CD4-positive, alpha-beta T cell treated with Interleukin-2 at 100 ng/mL for 4 hours (primary cell): Measurements from ENCODE around the gene DENND11.

Experiments
- DNase-seq: peaks from one replicate; pipeline ENCODE4 v3.0.0-alpha.2; 2020; ENCODE audit warnings: low spot score

Gene DENND11

GRCh38 chr7:141685285-141686023, 16.5 kb downstream of the DENND11 start:
- no peak for DNase-seq

DNA sequence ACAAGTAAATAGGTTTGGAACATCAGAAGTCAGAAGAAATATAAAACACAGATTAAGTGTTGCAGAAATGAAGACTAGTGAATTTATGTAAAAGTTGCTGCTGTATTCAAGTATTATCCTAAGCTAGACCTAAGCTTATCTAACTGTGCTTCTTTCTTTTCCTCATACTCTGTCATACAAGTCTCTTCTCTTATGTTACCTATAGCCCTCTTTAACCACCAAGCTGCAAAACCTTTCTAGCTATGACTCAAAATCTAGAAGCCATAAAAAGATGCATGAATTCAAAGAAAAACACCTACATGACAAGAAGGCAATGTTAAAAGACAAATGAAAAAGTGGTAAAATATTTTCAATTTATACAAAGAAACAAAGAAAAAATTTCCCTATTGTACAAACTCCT, 23.0 kb downstream of the DENND11 start:
- DNase-seq = no peak

GRCh38 chr7:141676618-141677017, 25.3 kb downstream of the DENND11 start:
- no peak for DNase-seq

- peak; percentile 7 for DNase-seq
Measured at GRCh38 chr7:141675436-141676215, 26.3 kb downstream of the DENND11 start.

DNA sequence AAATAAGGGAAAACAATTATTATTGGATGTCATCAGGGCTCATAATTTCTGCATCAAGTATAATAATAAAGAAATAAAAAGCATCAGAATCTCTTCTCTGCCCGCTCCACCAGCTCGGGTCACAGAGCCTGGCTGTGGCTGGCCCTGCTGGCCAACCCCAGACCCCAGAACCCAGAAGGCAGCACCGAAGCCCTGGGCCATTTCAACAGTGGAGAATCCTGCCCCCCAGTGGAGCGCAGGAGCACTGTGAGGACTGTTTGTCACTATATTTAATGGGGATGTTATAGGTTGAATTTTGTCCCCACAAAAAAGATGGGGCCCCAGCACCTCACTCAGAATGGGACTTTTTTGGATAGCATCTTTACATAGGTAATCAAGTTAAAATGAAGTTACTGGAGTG, 27.3 kb downstream of the DENND11 start:
- no peak for DNase-seq

DNA sequence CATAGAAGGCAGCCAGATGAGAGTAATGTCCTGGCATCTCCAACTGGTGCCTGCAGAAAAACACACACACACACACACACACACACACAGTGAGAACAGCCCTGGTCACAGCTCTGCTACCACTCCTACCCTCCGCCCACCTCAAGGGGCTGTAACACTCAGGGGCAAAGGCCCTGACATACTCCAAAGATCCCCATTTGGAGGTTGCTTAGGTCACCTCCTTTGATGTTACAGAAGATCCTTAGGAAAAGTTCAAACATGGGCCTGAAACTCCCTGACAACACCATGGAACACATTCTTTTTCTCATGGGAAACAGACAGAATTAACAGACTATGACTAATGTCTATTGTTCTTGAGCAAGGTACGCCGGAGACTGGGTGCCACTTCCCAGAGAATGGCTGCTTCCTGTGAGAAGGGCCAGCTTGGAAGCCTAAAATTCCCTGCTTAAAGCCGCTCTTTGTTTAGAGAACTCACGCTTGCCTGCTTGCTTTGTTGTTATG, 27.7 kb downstream of the DENND11 start:
- no peak for DNase-seq

DNA sequence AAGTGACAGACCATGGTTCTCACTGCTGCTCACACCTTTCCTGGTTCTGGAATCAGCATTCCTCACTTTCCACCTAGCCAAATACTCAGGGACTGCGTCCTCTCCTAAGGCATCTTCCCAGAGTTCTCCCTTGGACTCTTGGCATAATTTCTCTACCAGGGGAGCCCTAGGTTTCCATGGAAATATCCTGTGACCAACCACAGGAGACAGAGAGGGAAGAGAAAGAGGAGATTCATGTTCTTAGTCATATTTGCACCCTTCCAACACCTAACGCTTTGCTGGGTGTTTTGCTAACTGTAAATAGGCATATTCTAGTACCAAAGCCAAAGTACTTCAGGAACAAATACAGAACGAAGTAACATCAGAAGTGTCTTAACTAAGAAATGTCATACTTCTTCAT, 28.6 kb downstream of the DENND11 start:
- no peak for DNase-seq

- DNase-seq = no peak
Measured at GRCh38 chr7:141671705-141672496, 30.1 kb downstream of the DENND11 start.

DNA sequence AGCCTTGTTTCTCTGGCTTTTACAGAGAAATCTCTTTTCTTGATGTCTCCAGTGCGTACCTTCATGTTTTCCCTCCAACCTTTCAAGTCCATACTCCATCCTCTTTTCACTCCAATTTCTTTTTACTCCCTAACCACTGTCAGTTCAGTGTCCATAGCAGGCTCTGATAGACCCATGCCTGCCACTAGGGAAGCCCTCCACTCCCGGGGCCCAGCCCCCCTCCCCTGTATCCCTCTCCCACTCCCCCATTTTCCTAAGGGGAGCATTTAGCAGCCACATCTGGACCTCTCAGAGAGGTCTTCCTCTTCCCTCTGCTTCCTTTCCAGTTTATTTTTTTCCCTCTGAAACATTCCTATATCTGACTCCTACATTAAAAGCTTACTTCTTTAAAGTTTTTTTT, 33.1 kb downstream of the DENND11 start:
- no peak for DNase-seq

DNA sequence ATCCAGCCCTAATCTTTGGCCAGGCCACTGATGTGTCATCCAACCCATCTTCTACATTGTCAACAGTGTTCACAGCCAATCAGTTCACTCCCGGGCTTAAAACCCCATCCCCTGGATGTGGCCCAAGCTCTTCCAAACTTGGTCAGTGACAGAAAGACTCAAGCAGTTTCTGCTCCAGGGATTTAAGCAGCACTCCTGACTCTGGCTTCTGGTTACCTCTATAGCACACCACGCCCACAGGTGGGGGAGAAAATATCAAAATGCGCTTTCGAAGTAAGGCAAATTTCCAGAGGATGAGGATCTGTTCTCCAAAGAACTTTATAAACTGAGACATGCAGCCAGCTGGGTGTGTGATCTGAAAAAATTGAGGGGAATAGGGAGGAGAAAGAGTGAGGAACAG, 35.9 kb downstream of the DENND11 start:
- no peak for DNase-seq

GRCh38 chr7:141665208-141666035, 36.5 kb downstream of the DENND11 start:
- no peak for DNase-seq

GRCh38 chr7:141664450-141664849, 37.5 kb downstream of the DENND11 start:
- no peak for DNase-seq

DNA sequence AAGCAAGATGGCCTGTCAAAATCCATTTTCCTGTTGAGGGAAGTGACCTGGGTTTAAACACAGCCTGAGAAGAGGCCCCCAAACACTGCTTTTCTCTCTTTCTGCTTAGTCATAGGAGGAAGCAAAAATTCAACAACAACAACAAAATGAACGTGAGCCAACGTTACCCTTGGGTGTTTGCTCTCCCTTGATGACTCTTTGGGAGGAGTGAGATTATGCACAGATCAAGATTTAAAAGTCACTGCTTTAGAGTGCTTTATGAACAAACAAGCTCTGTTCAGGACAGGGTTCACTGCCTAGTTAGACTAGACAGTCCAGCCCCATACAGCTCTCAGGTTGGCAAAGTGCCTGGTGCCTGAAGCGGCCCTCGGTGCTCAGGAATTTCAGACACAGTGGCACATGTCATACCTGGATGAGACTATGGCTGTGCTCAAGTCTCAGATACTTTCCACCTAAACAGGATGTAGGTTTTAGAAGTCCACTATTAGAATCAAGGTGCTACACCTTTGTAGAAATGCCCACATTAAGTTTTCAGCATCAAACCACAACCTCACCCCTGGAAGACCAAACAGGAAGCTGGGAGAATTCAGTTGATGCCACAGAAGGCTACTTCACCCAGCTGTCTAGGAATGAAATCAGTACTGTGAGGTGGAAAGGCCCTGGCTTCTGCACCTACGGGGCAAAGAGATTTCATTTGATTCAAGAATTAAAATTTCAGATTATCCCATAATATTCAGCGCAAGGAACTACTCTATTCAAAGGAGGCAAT, 38.7 kb downstream of the DENND11 start:
- no peak for DNase-seq

- DNase-seq = no peak
Measured at GRCh38 chr7:141660259-141660658, 41.7 kb downstream of the DENND11 start.

DNA sequence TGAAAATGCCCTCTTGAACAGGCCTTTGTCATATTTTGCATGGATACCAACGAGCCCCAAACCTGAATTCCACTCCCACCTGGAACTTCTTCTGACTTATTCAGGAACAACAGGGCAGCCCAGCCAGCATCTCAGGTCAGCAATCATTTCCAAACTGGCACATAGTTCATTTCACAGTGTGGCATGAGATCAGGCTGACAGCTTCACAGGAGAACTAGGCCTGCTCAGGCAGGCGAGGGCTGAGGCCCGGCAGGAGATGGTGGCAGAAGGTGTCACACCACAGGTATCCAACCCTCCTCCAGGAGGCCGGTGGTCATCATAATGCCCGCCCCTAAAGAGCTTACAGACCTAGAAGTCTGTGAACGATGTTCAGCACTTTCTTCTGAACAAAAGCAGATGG, 42.5 kb downstream of the DENND11 start:
- no peak for DNase-seq

DNA sequence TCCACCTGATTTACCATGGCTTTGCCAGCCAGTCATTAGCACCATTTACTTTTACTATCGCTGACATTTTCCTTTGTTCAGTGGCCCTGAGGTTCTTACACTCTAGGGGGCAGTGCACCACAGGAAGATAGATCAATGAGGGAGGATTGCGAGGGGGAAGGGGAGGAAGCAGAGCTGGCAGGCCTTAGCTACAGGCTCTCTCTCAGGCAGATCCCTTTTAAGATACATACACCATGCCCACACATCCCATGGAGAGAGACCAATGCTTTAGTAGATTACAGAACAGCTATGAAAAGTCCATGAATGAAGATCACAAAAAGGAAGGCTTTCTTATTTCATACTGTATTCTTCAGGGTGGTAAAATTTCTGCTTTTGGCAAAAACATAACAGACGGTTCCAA, 47.4 kb downstream of the DENND11 start:
- peak; percentile 70 for DNase-seq

DNA sequence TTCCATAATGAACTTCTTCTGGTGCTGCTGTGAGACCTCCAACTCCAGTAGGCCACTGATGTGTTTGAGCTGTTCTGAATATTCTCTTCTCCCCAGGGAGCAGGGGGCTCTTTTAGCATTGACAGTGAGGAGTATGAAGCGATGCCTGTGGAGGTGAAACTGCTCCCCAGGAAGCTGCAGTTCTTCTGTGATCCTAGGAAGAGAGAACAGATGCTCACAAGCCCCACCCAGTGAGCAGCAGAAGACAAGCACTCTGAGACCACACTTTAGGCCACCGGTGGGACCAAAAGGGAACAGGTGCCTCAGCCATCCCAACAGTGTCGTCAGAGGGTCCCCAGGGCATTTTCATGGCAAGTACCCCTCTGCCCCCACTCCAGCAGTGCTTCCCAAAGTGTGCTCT, 49.3 kb downstream of the DENND11 start:
- DNase-seq = no peak
